Lower leg skin (tissue), 4 donors: ENCODE results near the gene ELMOD3. TPM values are rescaled to one million over a fixed set of nuclear protein-coding genes. Genes with fewer than 3 reads are reported as not detected.
A peak's percentile ranks its signal among the peaks of the same experiment; 100 is the strongest.

Experiments used
- DNase-seq, 2 donors: peaks; one replicate each; pipeline ENCODE4 v3.0.0-alpha.2; 2019; ENCODE audit warnings: low spot score in 2 of 2
- H3K4me3 ChIP-seq: fragments of 200-600 bp; sonication (generic); 2 replicates; pipeline ENCODE4 v1.5.1; 2017; ENCODE audit warnings: mild to moderate bottlenecking, low read depth; ENCODE audit not compliant: poor library complexity, severe bottlenecking
- POLR2A ChIP-seq, 2 donors: fragments of 450-650 bp; IDR thresholded peaks; one replicate each; pipeline ENCODE4 v1.6.1; 2016 to 2017; ENCODE audit warnings: antibody characterized with exemption in 2 of 2, mild to moderate bottlenecking in 1 of 2, moderate library complexity in 1 of 2
- WGBS, 2 donors: methylation state at CpG; one replicate each; pipeline ENCODE4 v1.1.5; 2018; 5-methylcytosine and 5-hydroxymethylcytosine counted together
- intact Hi-C: fragments of 100-400 bp; cut with DNase I; formaldehyde crosslinking; loops from one replicate; pipeline ENCODE4 v1.15.0; 2023; ENCODE audit warnings: low total_unique reads
- total RNA-seq, 4 donors: library from RNA; depleted of rRNA; stranded (reverse); fragments of >200 nt; gene quantifications; one replicate each; pipeline ENCODE4 v1.1.0, GENCODE V29; 2016
- TF ChIP-seq, protein P1 (sequence below), 3 donors: fragments of 450-650 bp; IDR thresholded peaks; one replicate each; pipeline ENCODE4 v1.5.1; 2016; ENCODE audit warnings: antibody characterized with exemption in 3 of 3, mild to moderate bottlenecking in 3 of 3, moderate library complexity in 2 of 3

ELMOD3 gene
- 10 to 100 TPM; 10.0 to 26.1 (median 23.5) TPM for total RNA-seq

DNA sequence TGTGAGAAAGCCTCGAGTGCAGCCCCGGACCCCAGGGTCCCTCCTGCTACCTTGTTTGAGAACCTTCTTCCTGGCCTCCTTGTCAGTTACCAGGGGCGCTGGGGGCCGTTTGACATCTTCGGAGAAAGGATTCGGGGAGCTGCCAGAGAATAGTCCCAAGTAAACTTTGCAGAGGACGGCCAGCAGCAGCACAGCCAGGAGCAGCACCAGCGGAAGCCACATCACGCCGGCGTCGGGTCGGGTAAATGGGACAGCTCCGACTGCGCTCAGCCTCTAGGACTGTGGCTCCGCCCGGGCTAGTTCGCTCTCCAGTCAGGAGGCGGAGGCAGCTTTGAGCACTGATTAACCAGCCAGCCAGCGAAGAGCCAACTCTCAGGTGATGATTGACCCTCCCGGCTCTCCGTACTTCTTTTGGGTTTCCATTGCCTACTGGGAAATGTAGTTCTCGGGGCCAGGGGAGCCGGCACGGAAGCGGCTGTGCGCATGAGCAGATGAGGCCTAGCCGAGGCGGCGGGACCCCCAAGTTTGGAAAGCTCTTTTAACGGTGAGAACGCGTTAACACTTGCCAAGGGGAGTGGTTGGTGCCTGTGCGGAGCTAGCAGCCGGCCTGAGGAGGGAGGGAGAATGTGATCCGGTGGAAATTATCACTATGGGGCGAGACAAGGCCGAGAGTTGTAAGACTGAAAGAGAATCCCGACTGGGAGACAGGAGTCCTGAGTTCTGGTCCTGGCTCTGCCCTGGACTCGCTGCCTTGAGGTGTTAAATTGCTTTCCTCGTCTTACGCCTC, at the start of gene ELMOD3, which contains the start of gene RETSAT:
ELMOD3 (plus strand) TSS at position 484 of the 787 bp plus-strand sequence. CDS start 2,430 bp downstream, outside the sequence.
RETSAT (minus strand) TSS at position 243 of the 787 bp plus-strand sequence; CDS start at position 222, 21 bp downstream.
- 0 to 1% methylated on average over 31 to 36 of the region's 42 CpGs for WGBS, 2 donors
- intact Hi-C loops = no loop called here
- H3K4me3 ChIP-seq = peak within 1 kb of the TSS; percentile 58
- TF ChIP-seq, protein P1, sequence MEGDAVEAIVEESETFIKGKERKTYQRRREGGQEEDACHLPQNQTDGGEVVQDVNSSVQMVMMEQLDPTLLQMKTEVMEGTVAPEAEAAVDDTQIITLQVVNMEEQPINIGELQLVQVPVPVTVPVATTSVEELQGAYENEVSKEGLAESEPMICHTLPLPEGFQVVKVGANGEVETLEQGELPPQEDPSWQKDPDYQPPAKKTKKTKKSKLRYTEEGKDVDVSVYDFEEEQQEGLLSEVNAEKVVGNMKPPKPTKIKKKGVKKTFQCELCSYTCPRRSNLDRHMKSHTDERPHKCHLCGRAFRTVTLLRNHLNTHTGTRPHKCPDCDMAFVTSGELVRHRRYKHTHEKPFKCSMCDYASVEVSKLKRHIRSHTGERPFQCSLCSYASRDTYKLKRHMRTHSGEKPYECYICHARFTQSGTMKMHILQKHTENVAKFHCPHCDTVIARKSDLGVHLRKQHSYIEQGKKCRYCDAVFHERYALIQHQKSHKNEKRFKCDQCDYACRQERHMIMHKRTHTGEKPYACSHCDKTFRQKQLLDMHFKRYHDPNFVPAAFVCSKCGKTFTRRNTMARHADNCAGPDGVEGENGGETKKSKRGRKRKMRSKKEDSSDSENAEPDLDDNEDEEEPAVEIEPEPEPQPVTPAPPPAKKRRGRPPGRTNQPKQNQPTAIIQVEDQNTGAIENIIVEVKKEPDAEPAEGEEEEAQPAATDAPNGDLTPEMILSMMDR (IDR thresholded peaks at IDR 0.05) = no peak
- peak in 1 of 2 donors; percentile 43 for TF ChIP-seq POLR2A (IDR thresholded peaks at IDR 0.05)
- DNase-seq = peak; percentile 99

GRCh38 chr2:85307527-85307897, 47.1 kb upstream of the ELMOD3 start:
- 86 to 87% methylated on average over 9 of the region's 9 CpGs for WGBS, 2 donors
- TF ChIP-seq, protein P1 (IDR thresholded peaks at IDR 0.05) = no peak
- TF ChIP-seq POLR2A (IDR thresholded peaks at IDR 0.05) = no peak
- H3K4me3 ChIP-seq = no peak overlapping the region
- intact Hi-C loops = no loop called here
- DNase-seq = peak in 1 of 2 donors; percentile 39

DNA sequence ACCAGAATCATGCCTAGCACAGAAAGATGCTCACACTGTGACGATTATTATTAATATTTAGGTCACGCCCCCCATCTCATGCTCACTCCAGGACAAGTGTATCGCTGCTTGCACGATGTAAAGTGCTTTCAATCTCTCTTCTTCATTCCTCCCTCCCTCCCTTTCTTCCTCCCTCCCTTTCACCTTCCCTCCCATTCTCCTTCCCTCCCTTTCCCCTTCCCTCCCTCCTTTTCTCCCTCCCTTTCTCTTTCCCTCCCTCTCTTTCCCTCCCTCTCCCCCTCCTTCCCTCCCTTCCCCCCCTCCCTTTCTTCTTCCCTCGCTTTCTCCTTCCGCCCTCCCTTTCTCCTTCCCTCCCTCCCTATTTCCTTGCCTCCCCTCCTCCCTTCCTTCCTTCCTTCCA, 46.4 kb upstream of the ELMOD3 start:
- TF ChIP-seq, protein P1 (IDR thresholded peaks at IDR 0.05) = no peak
- no peak for TF ChIP-seq POLR2A (IDR thresholded peaks at IDR 0.05)
- H3K4me3 ChIP-seq = no peak overlapping the region
- no peak for DNase-seq
- intact Hi-C loops = no loop called here
- whole genome bisulfite sequencing, 2 donors = 78 to 87% methylated on average over 6 of the region's 6 CpGs

GRCh38 chr2:85308896-85309555, 45.5 kb upstream of the ELMOD3 start:
- intact Hi-C loops = no loop called here
- TF ChIP-seq, protein P1 (IDR thresholded peaks at IDR 0.05) = peak in 1 of 3 donors; percentile 12
- no peak for TF ChIP-seq POLR2A (IDR thresholded peaks at IDR 0.05)
- peak in 1 of 2 donors; percentile 88 for DNase-seq
- 48 to 56% methylated on average over 15 of the region's 15 CpGs for WGBS, 2 donors
- H3K4me3 ChIP-seq = no peak overlapping the region

- DNase-seq = no peak
- no peak for TF ChIP-seq POLR2A (IDR thresholded peaks at IDR 0.05)
- TF ChIP-seq, protein P1 (IDR thresholded peaks at IDR 0.05) = no peak
- no peak overlapping the region for H3K4me3 ChIP-seq
- intact Hi-C loops = no loop called here
- 69 to 71% methylated on average over 19 of the region's 19 CpGs for WGBS, 2 donors
These were observed 44.8 kb upstream of the ELMOD3 start for GRCh38 chr2:85309699-85310321.
